SK-N-MC (cell line): ENCODE measurements around the gene CLK3.

Experiments
- EZH2 ChIP-seq: fragments of 200-600 bp; sonication (generic); IDR thresholded peaks from one replicate; pipeline ENCODE4 v1.6.1; 2017; ENCODE audit warnings: antibody characterized with exemption
- FOXP2 ChIP-seq: optimal IDR thresholded peaks from 2 replicates; pipeline ENCODE3; 2011; ENCODE audit warnings: mild to moderate bottlenecking, moderate library complexity; ENCODE audit not compliant: insufficient read depth; ENCODE audit errors: extremely low read length, control extremely low read depth
- POLR2AphosphoS5 ChIP-seq: IDR thresholded peaks from 2 replicates; pipeline ENCODE4 v1.6.1; 2012; ENCODE audit warnings: mild to moderate bottlenecking, low read depth, low read length, borderline replicate concordance

GRCh38 chr15:74603789-74604705, 11.6 kb upstream of the CLK3 start:
- no peak for TF ChIP-seq EZH2
- no peak for TF ChIP-seq POLR2AphosphoS5
- no peak for TF ChIP-seq FOXP2
